PC-9 (cell line): ENCODE results near the gene MT1HL1. TPM values are rescaled to one million over a fixed set of nuclear protein-coding genes. Genes with fewer than 3 reads are reported as not detected.

Experiments used
- BruUV-seq: library from RNA; stranded (reverse); fragments of 400-500 nt; replicated peaks from 2 replicates; lab custom pipeline; 2021; lab: Mats Ljungman, UMichigan
- CTCF ChIA-PET: fragments of 300-600 bp; sonication (Branson Sonifier 250); formaldehyde crosslinking; loops from one replicate; lab custom pipeline; 2022; ENCODE audit warnings: antibody characterized with exemption; lab: Charles Lee
- POLR2A ChIA-PET: fragments of 300-600 bp; sonication (Branson Sonifier 250); formaldehyde crosslinking; loops from one replicate; lab custom pipeline; 2022; ENCODE audit warnings: antibody characterized with exemption; ENCODE audit not compliant: unreplicated experiment; lab: Charles Lee
- DNase-seq, 2 experiments: peaks; one replicate each; pipeline versions ENCODE4 v3.0.0 to v3.0.0-alpha.2; 2015 to 2022; ENCODE audit warnings: mixed read lengths in 1 of 2
- H2AFZ ChIP-seq: fragments of 200-600 bp; sonication (generic); 2 replicates; pipeline ENCODE4 v1.8.1; 2017; ENCODE audit warnings: antibody characterized with exemption
- H3F3A ChIP-seq: fragments of 200-600 bp; sonication (generic); 2 replicates; pipeline ENCODE4 v1.8.1; 2017; ENCODE audit warnings: antibody characterized with exemption, mild to moderate bottlenecking, low read depth; ENCODE audit not compliant: insufficient read depth
- H3K27ac ChIP-seq: fragments of 200-600 bp; sonication (generic); 2 replicates; pipeline ENCODE4 v1.6.1; 2016; ENCODE audit warnings: mixed run types
- H3K27me3 ChIP-seq: fragments of 200-600 bp; sonication (generic); 2 replicates; pipeline ENCODE4 v1.6.1; 2016; ENCODE audit warnings: low read depth, mixed run types; ENCODE audit not compliant: insufficient read depth
- H3K36me3 ChIP-seq: fragments of 200-600 bp; sonication (generic); 2 replicates; pipeline ENCODE4 v1.6.1; 2016; ENCODE audit warnings: low read depth, mixed run types
- H3K4me1 ChIP-seq: fragments of 200-600 bp; sonication (generic); replicated peaks from 2 replicates; pipeline ENCODE4 v1.6.1; 2016; ENCODE audit warnings: mixed run types; ENCODE audit not compliant: insufficient read depth
- H3K4me2 ChIP-seq: fragments of 200-600 bp; sonication (generic); 2 replicates; pipeline ENCODE4 v1.6.1; 2017; ENCODE audit warnings: mixed run types
- H3K4me3 ChIP-seq: fragments of 200-600 bp; sonication (generic); 2 replicates; pipeline ENCODE4 v1.6.1; 2016; ENCODE audit warnings: mixed run types
- H3K79me2 ChIP-seq: fragments of 200-600 bp; sonication (generic); 2 replicates; pipeline ENCODE4 v1.6.1; 2017; ENCODE audit warnings: low read depth, mixed run types
- H3K9me2 ChIP-seq: fragments of 200-600 bp; sonication (generic); 2 replicates; pipeline ENCODE4 v1.8.1; 2017; ENCODE audit warnings: mild to moderate bottlenecking; ENCODE audit not compliant: insufficient read depth
- H3K9me3 ChIP-seq: fragments of 200-600 bp; sonication (generic); 2 replicates; pipeline ENCODE4 v1.8.1; 2016; ENCODE audit warnings: low read depth; ENCODE audit not compliant: insufficient read depth
- H4K20me1 ChIP-seq: fragments of 200-600 bp; sonication (generic); 2 replicates; pipeline ENCODE4 v1.8.1; 2017; ENCODE audit not compliant: insufficient read depth
- EZH2 ChIP-seq: fragments of 200-600 bp; sonication (generic); IDR thresholded peaks from 2 replicates; pipeline ENCODE4 v1.8.0; 2017; ENCODE audit warnings: antibody characterized with exemption, low read depth
- intact Hi-C: fragments of 100-400 bp; cut with micrococcal nuclease; formaldehyde crosslinking; loops from one replicate; pipeline ENCODE4 v1.10.0; 2022; ENCODE audit not compliant: unreplicated experiment
- total RNA-seq: library from RNA; stranded (reverse); gene quantifications from 2 replicates; pipeline ENCODE4 v1.2.3, GENCODE V29; 2021
- TF ChIP-seq, protein P1 (sequence below): fragments of 200-600 bp; sonication (generic); conservative IDR thresholded peaks from 2 replicates; pipeline ENCODE4 v1.6.1; 2017; ENCODE audit warnings: mixed run types, antibody characterized with exemption, mild to moderate bottlenecking, moderate library complexity

MT1HL1 gene
- total RNA-seq, 1 experiment from 2014 or later = not detected

DNA sequence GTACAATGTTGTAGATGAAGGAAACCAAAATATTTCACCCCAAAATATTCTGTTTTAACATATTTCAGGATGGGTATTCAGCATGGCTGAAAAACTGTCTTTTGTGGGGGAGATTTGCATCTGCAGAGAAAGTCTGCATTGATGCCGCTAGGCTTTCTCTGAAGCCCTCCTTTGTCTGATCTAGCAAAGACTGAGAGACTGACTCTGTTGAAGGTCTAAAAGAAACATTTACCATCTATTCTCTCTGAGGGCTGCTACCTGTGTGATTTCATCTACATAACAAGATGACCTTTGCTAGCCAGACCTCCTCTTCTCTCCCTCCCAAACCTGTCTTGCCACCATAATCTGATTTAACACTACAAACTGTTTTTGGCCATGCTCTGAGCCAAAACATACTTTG, 12.4 kb upstream of the MT1HL1 start:
- POLR2A ChIA-PET = no interaction called here
- Histone ChIP-seq H3K9me2 (no peaks in the 10 kb centered on the region), H4K20me1 (no peaks in the 10 kb centered on the region), H3K27ac (no peak overlapping the region), H3K4me2 (no peak overlapping the region), H3K4me1 (no peaks in the 10 kb centered on the region), H3F3A (no peaks in the 10 kb centered on the region), H3K36me3 (no peaks in the 10 kb centered on the region), H3K27me3 (peaks cover 30% of the 10 kb centered on the region; the same call in 1 of the 2 replicates), H3K9me3 (no peaks in the 10 kb centered on the region), H2AFZ (no peak overlapping the region), H3K79me2 (no peaks in the 10 kb centered on the region), H3K4me3 (no peak overlapping the region)
- intact Hi-C loops = no loop called here
- TF ChIP-seq EZH2 = no peak
- TF ChIP-seq, protein P1, sequence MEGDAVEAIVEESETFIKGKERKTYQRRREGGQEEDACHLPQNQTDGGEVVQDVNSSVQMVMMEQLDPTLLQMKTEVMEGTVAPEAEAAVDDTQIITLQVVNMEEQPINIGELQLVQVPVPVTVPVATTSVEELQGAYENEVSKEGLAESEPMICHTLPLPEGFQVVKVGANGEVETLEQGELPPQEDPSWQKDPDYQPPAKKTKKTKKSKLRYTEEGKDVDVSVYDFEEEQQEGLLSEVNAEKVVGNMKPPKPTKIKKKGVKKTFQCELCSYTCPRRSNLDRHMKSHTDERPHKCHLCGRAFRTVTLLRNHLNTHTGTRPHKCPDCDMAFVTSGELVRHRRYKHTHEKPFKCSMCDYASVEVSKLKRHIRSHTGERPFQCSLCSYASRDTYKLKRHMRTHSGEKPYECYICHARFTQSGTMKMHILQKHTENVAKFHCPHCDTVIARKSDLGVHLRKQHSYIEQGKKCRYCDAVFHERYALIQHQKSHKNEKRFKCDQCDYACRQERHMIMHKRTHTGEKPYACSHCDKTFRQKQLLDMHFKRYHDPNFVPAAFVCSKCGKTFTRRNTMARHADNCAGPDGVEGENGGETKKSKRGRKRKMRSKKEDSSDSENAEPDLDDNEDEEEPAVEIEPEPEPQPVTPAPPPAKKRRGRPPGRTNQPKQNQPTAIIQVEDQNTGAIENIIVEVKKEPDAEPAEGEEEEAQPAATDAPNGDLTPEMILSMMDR = no peak
- no TSS peak for BruUV-seq
- DNase-seq = no peak
- CTCF ChIA-PET = no interaction called here

DNA sequence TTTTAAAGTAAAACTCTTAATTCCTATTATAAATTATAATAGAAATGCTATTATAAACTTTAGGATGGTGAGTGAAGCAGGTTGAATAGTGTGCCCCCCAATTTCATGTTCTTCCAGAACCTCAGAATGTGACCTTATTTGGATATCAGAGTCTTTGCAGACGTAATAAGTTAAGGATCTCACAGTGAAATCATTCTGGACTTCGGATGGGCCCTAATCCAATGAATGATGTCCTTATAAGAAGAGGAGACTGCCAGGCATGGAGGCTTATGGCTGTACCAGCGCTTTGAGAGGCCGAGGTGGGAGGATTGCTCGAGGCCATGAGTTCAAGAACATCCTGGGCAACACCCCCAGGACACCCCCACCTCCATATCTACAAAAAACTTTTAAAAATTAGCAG, 9.4 kb upstream of the MT1HL1 start:
- no TSS peak for BruUV-seq
- no peaks in the 10 kb centered on the region for H3K4me1 ChIP-seq
- ChIA-PET POLR2A (no interaction called here), CTCF (no interaction called here)
- no peak overlapping the region for H3K4me3 ChIP-seq
- H3K36me3 ChIP-seq = no peaks in the 10 kb centered on the region
- H3K9me2 ChIP-seq = no peaks in the 10 kb centered on the region
- no peak for TF ChIP-seq EZH2
- TF ChIP-seq, protein P1 = no peak
- H3K27me3 ChIP-seq = peaks cover 40% of the 10 kb centered on the region
- H3F3A ChIP-seq = no peaks in the 10 kb centered on the region
- DNase-seq = no peak
- no peak overlapping the region for H3K27ac ChIP-seq
- no peaks in the 10 kb centered on the region for H3K9me3 ChIP-seq
- intact Hi-C loops = no loop called here
- H4K20me1 ChIP-seq = no peaks in the 10 kb centered on the region
- no peak overlapping the region for H3K4me2 ChIP-seq
- H3K79me2 ChIP-seq = no peaks in the 10 kb centered on the region
- H2AFZ ChIP-seq = no peak overlapping the region

DNA sequence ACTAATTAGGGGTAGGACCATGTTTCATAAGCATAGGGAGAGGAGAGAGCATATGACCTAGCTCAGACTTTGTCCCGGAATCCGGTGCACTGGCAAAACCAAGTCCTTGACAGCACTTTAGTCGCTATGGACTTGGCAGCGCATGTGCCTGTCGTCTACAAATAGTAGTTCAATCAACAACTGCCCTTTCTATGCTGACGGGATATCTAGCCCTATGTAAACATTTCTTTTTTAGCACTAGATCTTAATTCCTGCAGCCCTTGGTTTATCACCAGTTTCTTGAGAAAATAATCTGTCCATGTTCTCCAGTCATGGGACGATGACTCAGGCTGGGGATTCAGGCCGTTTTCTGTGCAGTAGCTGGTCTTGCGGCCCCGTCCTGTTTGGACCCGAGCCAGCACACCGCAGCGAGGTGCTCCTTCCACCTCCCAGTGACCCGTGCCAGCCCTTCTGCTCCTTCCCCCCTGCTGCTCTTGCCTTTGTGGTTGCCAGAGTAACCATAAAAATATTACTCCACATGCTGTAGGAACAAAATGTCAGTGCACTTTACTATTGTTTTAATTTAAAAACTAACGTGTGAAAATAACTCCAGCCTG, 8.6 kb upstream of the MT1HL1 start:
- no peaks in the 10 kb centered on the region for H3K36me3 ChIP-seq
- no peak overlapping the region for H2AFZ ChIP-seq
- H3K4me1 ChIP-seq = no peaks in the 10 kb centered on the region
- no peaks in the 10 kb centered on the region for H3K9me3 ChIP-seq
- H3K9me2 ChIP-seq = no peaks in the 10 kb centered on the region
- no peaks in the 10 kb centered on the region for H3K79me2 ChIP-seq
- no peak for DNase-seq
- TF ChIP-seq, protein P1 = no peak
- no TSS peak for BruUV-seq
- CTCF ChIA-PET = no interaction called here
- H3K4me2 ChIP-seq = no peak overlapping the region
- intact Hi-C loops = no loop called here
- peaks cover 47% of the 10 kb centered on the region for H3K27me3 ChIP-seq
- H4K20me1 ChIP-seq = no peaks in the 10 kb centered on the region
- H3K27ac ChIP-seq = no peak overlapping the region
- no peaks in the 10 kb centered on the region for H3F3A ChIP-seq
- no peak overlapping the region for H3K4me3 ChIP-seq
- POLR2A ChIA-PET = no interaction called here
